ENCODE results near the gene IL1A.

The IL1A gene

DNA sequence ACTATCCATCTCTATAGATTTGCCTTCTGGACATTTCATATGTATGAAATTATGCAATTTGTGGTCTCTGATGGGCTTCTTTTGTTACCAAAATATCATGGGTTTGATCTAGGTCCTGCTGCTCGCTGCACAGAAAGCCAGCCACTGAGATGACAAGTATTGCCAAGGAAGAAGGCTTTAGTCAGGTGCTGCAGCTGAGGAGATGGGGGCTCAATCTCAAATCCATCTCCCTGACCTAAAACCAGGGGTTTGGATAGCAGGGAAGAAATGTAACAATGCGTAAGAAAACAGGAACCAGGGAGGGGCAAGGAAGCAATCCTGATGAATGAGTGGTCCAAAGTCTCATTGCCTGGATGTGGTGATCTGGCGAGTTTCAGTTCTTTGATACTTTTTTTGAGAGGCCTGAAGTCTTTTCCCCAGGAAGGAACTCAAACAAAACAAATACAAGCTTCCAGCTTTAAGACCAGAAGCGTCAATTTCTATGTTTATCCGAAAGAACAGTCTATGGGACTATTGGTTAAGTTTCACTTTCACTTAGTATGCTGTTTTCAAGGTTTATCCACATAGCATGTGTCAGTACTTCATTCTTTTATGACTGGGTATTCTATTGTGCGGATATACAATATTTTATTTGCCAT is 16.5 kb downstream of the IL1A start:
- DNase-seq (ENCODE audit: low read depth, low spot score), result no peak
- H3K4me3 ChIP-seq (ENCODE audit: low read depth, low read length), result no peak overlapping the region
- in situ Hi-C loops (cut with HindIII; ENCODE audit: low sequenced_read_pairs), result no loop called here
- TF ChIP-seq, protein P1, sequence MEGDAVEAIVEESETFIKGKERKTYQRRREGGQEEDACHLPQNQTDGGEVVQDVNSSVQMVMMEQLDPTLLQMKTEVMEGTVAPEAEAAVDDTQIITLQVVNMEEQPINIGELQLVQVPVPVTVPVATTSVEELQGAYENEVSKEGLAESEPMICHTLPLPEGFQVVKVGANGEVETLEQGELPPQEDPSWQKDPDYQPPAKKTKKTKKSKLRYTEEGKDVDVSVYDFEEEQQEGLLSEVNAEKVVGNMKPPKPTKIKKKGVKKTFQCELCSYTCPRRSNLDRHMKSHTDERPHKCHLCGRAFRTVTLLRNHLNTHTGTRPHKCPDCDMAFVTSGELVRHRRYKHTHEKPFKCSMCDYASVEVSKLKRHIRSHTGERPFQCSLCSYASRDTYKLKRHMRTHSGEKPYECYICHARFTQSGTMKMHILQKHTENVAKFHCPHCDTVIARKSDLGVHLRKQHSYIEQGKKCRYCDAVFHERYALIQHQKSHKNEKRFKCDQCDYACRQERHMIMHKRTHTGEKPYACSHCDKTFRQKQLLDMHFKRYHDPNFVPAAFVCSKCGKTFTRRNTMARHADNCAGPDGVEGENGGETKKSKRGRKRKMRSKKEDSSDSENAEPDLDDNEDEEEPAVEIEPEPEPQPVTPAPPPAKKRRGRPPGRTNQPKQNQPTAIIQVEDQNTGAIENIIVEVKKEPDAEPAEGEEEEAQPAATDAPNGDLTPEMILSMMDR (IDR thresholded peaks at IDR 0.05; ENCODE audit: low read depth, low read length), result no peak

DNA sequence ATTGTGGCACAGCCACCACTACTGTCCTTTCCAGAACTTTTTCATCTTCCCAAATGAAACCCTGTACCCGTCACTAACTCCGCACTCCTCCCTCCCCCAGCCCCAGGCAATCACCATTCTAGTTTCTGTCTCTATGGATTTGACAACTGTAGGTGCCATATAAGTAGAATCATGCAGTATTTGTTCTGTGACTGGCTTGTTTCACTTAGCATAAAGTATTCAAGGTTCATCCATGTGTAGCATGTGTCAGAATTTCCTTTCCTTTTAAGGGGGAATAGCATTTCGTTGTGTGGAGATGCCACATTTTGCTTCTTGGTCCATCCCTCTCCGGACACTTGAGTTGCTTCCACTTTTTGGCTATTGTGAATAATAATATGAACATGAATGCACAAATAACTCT is 19.0 kb downstream of the IL1A start:
- DNase-seq (ENCODE audit: low read depth, low spot score), result no peak
- TF ChIP-seq, protein P1 (IDR thresholded peaks at IDR 0.05; ENCODE audit: low read depth, low read length), result no peak
- in situ Hi-C loops (cut with HindIII; ENCODE audit: low sequenced_read_pairs), result no loop called here
- peak overlapping the region; percentile 80 for H3K4me3 ChIP-seq (ENCODE audit: low read depth, low read length)

DNA sequence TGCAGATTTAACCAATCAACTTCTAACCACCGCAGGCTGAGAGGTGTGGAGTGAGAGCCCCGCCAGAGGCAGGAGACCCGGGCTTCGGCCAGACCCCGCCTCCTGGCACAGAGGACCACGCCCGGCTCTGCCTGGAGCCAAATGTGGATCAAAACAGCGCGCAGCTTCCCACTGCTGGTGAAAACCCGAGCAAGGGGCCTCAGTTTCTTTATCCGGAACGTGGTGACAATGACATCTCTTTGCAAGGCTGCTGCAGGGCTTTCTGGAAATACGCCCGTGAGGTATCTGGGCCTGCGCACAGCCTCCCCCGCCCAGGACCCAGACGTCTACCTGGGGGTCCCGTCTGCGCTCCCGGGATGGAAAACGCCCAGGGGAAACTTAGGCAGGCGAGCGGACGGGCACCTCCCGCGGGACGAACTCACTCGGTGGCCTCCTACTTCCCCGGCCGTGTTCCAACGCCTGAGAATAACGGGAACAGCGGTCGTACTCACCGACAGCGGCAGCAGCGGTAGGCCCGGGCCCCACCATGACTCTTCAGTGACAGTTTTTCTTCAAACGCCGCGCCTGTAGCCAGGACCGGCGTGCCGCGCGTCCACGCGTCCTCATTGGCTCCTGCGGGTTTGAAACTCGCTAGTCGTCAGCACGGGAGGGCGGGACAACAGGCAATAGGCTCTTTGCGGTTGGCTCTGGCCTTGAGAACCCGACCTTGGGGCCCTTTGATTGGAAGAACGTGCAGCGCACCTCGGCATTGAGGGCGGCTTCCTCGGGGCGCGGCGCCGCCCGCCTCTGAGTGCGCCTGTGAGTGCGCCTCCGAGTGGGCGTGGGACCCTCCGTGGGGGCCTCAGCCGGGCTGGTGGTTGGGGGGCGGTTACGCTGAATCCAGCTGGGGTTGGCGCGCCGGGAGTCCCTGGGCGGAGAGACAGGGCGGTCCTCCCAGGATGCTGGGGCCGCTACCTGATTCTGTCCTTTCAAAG is 19.9 kb downstream of the IL1A start, which contains the start of gene CKAP2L:
Gene CKAP2L (minus strand): TSS at position 539 of the 974 bp plus-strand sequence. CDS start 11 bp downstream, at position 528.
- in situ Hi-C loops (cut with HindIII; ENCODE audit: low sequenced_read_pairs), result no loop called here
- TF ChIP-seq, protein P1 (IDR thresholded peaks at IDR 0.05; ENCODE audit: low read depth, low read length), result no peak
- DNase-seq (ENCODE audit: low read depth, low spot score), result peak; percentile 99
- peak within 1 kb of the TSS; percentile 80 for H3K4me3 ChIP-seq (ENCODE audit: low read depth, low read length)

DNA sequence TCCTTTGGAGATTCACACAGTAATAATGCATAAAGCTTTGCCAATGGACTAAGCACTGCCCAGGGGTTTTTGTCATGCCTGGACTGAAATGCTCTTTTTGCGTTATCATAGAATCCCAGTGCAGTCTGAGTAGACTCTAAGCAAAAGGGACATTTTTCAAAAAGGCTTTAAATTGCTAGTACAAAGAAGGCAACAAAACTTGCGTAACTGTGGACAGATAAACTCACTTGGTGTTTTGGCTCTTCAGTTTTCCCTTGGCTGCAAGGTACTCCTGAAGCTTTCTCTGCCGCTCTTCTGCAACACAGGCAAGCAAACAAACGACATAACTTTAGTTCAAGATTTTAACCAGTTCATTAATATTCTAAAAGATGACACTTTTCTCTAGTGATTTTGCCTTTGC is 22.0 kb downstream of the IL1A start:
- in situ Hi-C loops (cut with HindIII; ENCODE audit: low sequenced_read_pairs), result no loop called here
- no peak for DNase-seq (ENCODE audit: low read depth, low spot score)

DNA sequence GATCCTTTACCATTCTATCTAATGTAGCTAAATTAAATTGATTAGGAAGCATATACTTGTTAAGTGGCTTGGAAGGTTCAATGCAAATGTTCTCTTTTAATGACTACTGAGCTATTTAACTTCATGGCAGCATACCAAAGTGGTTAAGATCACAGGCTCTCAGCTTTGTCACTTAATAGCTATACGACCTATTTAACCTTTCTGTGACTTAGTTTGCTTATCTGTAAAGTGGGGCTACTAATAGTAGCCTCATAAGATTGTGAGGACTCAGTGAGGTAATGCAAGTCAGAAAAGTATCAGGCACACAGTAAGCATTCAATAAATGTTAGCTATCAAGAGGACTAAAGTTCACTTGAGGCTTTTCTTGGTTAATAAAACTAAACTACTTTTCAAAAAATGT is 24.1 kb downstream of the IL1A start:
- no peak for DNase-seq (ENCODE audit: low read depth, low spot score)
- no peak overlapping the region for H3K4me3 ChIP-seq (ENCODE audit: low read depth, low read length)
- TF ChIP-seq, protein P1 (IDR thresholded peaks at IDR 0.05; ENCODE audit: low read depth, low read length), result no peak
- in situ Hi-C loops (cut with HindIII; ENCODE audit: low sequenced_read_pairs), result no loop called here

More for the DNA sequence above, 22.0 kb downstream of the IL1A start:
- TF ChIP-seq, protein P1 (IDR thresholded peaks at IDR 0.05; ENCODE audit: low read depth, low read length), result no peak
- no peak overlapping the region for H3K4me3 ChIP-seq (ENCODE audit: low read depth, low read length)

DNA sequence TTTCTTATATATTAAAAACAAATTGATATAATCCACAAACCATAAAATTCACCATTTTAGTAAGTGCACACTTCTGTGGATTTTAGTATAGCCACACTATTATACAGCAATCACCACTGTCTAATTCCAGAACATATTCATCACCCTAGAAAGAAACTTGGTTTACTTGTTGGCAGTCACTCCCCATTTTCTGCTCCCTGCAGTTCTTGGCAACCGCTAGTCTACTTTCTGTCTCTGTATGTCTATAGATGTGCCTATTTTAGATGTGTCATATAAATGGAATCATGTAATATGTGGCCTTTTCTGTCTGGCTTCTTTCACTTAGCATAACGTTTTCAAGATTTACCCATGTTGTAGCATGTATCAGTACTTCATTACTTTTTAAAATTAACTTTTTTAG is 25.6 kb downstream of the IL1A start:
- peak; percentile 55 for DNase-seq (ENCODE audit: low read depth, low spot score)
- in situ Hi-C loops (cut with HindIII; ENCODE audit: low sequenced_read_pairs), result no loop called here
- TF ChIP-seq, protein P1 (IDR thresholded peaks at IDR 0.05; ENCODE audit: low read depth, low read length), result no peak
- no peak overlapping the region for H3K4me3 ChIP-seq (ENCODE audit: low read depth, low read length)

All from astrocyte of the spinal cord (primary cell).